GM12892 (cell line): ENCODE data around the gene TOM1L2.

ENCODE experiments used
- DNase-seq: peaks from one replicate; pipeline ENCODE4 v3.0.0; 2011; ENCODE audit not compliant: insufficient read length
- FAIRE-seq: peaks from 2 replicates; lab custom pipeline; 2011; peaks lifted over from hg19 to GRCh38; lab: Jason Lieb, UNC
- POLR2A ChIP-seq: IDR thresholded peaks from 2 replicates; pipeline ENCODE4 v1.6.1; 2011; ENCODE audit warnings: low read depth, low read length, control low read depth
- POLR2AphosphoS5 ChIP-seq: IDR thresholded peaks from 2 replicates; pipeline ENCODE4 v1.6.1; 2011; ENCODE audit warnings: low read depth, low read length, control low read depth
- TAF1 ChIP-seq: IDR thresholded peaks from 2 replicates; pipeline ENCODE4 v1.6.1; 2011; ENCODE audit warnings: low read depth, mild to moderate bottlenecking, control low read depth, low read length, borderline replicate concordance

The TOM1L2 gene

DNA sequence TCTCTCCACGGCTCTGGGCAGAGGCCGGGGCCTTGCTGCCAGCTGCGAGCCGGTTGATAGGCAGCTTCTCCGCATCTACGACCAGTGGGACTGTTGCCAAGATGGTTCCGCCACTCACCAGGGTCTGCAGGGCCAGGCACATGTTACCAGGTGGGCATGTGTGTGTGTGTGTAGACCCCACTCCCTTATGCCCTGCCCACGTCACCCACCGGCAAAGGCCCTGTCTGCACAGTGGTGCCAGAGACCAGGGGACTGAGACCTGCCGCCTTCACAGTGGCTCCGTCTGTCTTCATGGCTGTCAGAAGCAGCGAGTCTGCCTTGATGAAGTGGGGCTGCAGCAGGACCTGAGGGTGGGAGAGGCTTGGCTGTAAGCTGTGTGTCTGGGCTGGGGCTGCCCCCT is 153.1 kb downstream of the TOM1L2 start:
- TF ChIP-seq POLR2AphosphoS5 (no peak), POLR2A (no peak; the same call in 1 of the 2 replicates), TAF1 (no peak)
- DNase-seq, result no peak
- FAIRE-seq, result no peak

DNA sequence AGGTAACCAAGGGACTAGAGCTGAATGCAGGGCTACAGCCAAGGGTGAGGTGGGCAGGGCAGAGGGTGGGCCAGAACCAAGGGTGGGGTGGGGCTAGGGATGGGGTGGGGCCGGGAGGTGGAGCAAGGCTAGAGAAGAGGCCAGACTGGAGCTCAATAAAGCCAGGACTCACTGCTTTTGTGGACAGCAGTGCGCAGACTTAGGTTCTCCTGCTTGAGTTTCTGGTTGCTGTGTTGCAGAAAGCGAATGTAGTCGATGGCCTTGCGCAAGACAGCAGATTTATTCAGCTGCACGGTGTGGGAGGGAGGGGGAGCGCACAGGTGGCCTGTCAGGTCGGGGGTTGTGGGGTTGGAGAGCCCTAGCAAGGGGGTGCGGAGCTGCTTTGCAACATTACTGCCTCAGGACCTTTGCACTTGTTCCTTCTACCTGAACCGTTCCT is 154.1 kb downstream of the TOM1L2 start:
- no peak for DNase-seq
- no peak for FAIRE-seq
- TF ChIP-seq TAF1, result no peak
- TF ChIP-seq POLR2A, result no peak
- TF ChIP-seq POLR2AphosphoS5, result no peak

DNA sequence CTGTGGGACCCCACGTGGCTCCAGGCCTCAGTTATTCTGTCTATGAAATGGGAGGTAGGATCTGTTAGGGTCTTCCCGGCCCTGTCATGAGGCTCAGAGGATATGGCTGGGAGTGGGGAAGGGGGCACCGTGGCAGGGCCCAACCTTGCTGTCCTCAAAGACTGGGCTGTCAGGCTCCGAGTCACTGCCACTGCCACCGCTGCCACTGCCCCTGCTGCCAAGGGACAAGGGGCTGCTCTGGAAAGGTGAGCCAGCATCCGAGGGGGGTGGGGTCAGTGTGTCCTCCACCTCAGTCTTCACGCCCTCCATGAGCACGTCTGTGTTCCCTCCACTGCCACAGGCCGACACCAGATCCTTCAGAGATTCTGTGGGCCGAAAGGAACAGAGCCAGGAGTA is 154.7 kb downstream of the TOM1L2 start:
- no peak for DNase-seq
- no peak for FAIRE-seq
- no peak for TF ChIP-seq POLR2AphosphoS5
- no peak for TF ChIP-seq TAF1
- no peak for TF ChIP-seq POLR2A

DNA sequence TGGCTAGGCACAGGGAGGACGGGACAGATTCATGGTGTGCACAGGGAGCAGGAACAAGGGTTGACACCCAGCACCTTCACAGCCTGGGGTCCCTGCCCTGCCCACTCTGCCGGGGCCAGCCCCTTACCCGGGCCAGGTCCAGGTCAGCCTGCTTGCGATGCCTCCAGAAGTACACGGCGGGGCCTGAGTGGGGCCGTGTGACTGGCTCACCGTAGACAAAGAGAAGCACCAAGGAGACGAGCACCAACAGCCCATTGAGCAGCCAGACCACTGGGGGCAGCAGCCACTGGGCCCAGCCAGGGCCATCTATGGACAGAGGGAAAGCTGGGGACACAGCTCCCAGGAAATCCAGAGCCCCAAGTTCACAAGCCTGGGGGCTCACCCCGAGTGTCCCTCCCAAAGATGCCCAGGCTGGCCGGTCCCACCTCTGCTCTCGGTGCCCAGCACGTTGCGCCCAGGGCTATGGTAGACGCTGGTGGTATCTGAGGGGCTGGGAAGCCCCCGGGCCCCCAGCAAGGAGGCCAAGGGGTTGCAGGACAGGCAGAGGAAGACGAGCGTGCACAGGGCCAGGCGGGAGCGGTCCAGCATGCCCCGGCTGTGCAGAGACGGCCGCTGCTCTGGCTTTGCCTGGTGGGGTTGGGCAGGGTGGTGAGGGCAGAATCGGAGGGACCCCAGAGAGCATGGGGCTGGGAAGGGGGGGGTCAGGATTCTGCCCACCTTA is 155.2 kb downstream of the TOM1L2 start:
- DNase-seq, result no peak
- FAIRE-seq, result no peak
- TF ChIP-seq POLR2A, result no peak
- no peak for TF ChIP-seq POLR2AphosphoS5
- no peak for TF ChIP-seq TAF1

DNA sequence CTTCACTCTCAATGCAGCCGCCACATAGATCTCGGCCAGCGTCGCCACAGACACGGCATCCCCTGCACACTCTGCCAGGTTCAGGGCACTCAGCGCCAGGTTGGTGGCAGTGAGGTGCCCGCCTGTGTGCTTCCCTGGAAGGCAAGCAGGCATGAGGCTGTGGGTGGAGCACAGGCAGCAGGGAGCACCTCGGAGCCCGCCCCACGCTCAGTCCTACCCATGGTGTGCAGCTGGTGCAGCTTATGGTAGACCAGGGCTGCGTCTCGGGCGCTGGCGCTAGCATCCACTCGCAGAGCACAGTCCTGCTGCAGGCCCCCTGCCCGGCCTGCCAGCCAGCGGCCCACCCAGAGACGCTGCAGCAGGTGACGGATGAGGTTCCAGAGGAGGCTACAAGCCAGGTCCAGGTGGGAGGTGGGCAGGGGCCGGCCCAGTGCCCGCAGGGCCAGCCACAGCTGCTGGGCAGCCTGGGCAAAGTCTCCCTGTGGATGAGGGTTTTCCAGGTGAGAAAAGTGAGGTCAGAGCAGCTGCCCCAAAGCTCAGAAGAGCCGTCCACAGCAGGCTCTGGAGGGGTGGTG is 155.9 kb downstream of the TOM1L2 start:
- no peak for DNase-seq
- FAIRE-seq, result no peak
- TF ChIP-seq POLR2A (no peak), POLR2AphosphoS5 (no peak), TAF1 (no peak)

DNA sequence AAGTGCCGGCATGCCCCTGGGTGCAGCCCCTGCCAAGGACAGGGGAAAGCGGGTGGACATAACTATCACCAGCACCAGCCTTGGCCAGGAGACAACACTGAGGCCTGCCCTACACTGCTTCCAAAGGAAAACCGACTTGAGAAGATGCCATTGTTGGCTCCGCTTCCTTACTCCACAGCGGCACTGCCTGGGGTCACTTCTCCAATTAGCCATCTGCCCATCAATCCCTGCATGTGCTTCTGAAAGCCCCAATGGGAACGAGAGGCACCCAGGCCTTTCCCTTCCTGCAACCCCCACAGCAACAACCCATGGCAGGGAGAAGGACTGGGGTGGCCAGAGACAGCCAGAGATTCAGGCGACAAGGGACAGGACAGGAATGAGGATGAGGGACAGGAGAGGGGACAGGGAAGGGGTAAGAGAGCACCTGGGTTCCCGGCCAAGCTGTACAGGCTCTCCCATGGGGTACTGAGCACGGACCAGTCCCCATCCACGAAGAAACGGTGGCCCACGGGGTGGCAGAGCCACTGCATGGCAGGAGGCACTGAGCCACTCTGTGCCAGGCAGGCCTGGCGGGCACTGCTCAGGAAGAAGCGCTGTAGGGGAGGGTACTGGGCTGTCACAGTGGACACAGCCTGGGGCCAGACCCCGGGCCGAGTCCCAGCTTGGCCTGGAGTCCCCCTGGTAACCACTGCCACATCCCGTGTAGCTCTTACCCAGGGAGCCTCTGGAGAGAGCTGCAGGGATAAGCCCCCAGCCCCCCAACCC is 156.6 kb downstream of the TOM1L2 start:
- FAIRE-seq (no peak), DNase-seq (no peak)
- TF ChIP-seq POLR2AphosphoS5 (no peak), TAF1 (no peak), POLR2A (no peak; the same call in 1 of the 2 replicates)

DNA sequence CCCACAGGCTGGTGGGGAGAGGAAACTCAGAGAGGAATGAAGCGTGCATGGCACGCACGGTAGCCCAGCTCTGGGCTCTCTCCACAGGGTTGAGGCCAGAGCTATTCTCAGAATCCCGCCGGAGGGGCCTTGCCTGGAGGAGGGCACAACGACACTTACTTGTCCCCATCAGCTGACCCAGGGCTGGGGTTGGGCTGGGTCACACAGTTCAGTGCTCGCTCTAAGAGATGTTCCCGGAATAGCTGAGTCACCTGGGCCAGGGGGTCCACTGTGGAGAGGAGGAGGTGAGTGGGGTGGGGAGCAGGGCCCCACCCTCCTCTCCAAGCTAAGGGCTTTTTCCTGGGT is 157.2 kb downstream of the TOM1L2 start:
- FAIRE-seq (no peak), DNase-seq (no peak)
- TF ChIP-seq POLR2A (no peak), TAF1 (no peak), POLR2AphosphoS5 (no peak)

DNA sequence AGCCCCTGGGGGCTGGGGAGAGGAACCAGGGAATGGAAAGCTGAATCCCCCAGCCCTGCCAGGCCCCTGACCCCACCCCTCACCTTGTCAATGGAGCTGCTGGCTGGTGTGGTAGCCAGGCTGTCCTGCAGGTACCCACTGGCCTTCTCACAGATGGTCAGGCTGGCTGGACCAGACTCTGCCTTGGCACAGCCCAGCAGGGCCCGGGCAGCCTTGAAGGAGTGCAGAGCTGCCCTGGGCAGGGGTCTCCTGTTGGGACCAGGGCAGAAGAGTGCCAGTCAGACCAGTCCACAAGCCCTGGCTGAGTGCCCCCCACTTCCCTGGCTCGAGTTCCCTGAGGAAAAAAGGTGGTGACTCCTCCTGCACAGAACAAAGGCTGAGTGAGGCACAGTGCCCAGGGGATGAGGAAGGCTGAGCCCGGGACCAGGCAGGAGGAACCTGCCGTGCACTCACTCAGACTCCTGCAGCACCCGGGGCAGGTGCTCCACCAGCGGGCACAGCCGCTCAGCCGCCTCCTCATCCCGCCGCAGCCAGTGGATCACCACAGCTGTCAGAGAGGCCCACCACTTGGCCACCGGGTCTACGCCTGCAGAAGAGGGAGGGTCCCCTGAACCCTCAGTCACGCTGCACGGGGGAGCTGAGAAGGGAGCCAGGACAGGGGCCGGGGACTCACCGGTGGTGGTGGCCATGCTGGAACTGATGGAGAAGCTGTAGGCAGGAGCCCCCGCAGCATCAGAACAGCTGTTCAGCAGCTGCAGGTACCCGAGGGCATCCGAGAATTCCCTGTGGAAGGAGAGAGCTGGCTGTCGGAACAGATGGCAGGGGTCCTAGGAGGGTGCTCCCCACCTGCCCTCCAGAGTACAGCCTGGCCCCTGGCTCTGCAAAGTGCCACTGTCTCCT is 157.8 kb downstream of the TOM1L2 start:
- DNase-seq, result no peak
- FAIRE-seq, result no peak
- TF ChIP-seq POLR2A, result no peak
- no peak for TF ChIP-seq POLR2AphosphoS5
- no peak for TF ChIP-seq TAF1

DNA sequence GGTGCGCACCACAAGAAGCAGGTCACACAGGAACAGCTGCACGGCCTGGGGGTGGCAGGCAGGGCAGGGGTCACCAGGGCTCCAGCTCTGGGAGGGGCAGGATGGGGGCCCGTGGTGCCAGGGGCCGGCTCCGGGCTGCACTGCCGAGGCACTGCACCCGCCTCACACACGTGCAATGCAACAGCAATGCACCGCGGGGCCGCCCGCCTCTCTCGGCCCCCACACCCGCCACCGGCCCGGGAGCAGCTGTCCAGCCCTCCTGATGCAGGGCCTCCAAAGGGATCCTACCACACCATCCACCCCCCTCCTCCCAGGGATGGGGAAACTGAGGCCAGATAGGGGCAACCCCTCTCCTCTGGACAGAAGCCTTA is 158.5 kb downstream of the TOM1L2 start:
- FAIRE-seq, result no peak
- no peak for DNase-seq
- TF ChIP-seq POLR2AphosphoS5 (no peak), POLR2A (no peak), TAF1 (no peak)

DNA sequence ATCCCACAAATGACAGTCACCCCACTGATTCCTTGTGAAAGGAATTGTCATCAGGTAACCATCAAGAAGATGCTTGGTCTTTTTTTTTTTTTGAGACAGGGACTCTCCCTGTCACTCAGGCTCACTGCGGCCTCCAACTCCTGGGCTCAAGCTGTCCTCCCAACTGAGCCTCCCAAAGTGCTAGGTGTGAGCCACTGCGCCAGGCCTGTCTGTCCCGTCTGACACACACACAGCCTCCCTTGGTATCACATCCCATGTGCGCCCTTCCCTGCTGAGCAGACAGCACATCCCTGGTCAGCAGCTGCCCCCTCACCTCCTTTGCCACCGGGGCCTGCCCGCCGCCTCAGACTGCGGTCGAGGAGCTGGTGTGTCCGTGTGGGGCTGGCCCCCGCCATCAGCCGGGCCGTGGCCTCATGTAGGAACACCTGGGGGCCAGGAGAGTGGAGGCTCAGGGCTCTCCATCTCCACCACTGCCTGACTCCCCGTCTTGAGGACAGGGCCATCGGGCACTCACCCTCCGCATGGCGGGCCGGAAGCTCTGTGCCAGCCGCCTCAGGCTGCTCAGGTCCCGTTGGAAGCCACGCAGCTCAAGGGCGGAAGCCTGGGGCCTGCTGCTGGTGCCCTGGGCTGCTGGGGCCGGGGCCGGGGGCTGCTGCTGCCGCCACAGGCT is 159.0 kb downstream of the TOM1L2 start:
- no peak for TF ChIP-seq POLR2AphosphoS5
- no peak for TF ChIP-seq POLR2A
- TF ChIP-seq TAF1, result no peak
- DNase-seq (no peak), FAIRE-seq (no peak)
